ENCODE measurements around the gene CFAP43.

DNA sequence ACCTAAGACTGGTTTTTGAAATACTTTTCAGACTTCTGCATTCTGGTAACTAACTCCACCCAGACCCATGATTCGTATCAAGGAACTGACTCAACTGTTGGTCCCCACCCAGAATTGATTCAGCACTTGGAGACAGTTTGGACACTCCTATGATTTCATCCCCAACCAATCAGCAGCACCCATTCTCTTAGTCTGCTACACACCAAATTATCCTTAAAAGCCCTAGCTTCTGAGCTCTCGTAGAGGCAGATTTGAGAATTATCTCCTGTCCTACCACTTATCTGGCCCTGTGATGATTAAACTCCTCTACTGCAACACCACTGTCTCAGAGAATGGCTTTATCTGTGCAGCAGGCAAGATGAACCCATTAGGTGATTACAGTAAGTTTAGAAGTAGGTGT is 14.8 kb upstream of the CFAP43 start:
- TF ChIP-seq CTCF (IDR thresholded peaks at IDR 0.05; ENCODE audit: low read depth, low read length, missing input control) (no peak), RAD21 (IDR thresholded peaks at IDR 0.05) (no peak), EGR1 (IDR thresholded peaks at IDR 0.05; ENCODE audit: low read depth in 2 of 2) (no peak), JUND (IDR thresholded peaks at IDR 0.05) (no peak), REST (IDR thresholded peaks at IDR 0.05) (no peak), RXRA (IDR thresholded peaks at IDR 0.05) (no peak), HNF4A (conservative IDR thresholded peaks at IDR 0.05) (no peak), YY1 (IDR thresholded peaks at IDR 0.05) (no peak)
- TF ChIP-seq, protein P1, sequence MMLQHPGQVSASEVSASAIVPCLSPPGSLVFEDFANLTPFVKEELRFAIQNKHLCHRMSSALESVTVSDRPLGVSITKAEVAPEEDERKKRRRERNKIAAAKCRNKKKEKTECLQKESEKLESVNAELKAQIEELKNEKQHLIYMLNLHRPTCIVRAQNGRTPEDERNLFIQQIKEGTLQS (IDR thresholded peaks at IDR 0.05) = no peak
- TF ChIP-seq, protein P2, sequence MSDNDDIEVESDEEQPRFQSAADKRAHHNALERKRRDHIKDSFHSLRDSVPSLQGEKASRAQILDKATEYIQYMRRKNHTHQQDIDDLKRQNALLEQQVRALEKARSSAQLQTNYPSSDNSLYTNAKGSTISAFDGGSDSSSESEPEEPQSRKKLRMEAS (IDR thresholded peaks at IDR 0.05) = no peak

Data from liver (tissue), 3 donors.